Skeletal muscle tissue (tissue), 4 donors: ENCODE measurements around the gene ARHGDIG. TPM values are rescaled to one million over a fixed set of nuclear protein-coding genes. Genes with fewer than 3 reads are reported as not detected.
"Not testable (repeated sequence)": the region's sequence is repeated elsewhere in the genome, so short reads cannot be mapped to it uniquely, and the experiment has no call there.

ENCODE experiments used
- H3K27ac ChIP-seq: one replicate; pipeline ENCODE4 v1.7.0; 2013; ENCODE audit warnings: mild to moderate bottlenecking, low read depth, low read length, inconsistent platforms
- H3K27me3 ChIP-seq, 3 donors: one replicate each; pipeline ENCODE4 v1.7.0; 2013; ENCODE audit warnings: low read length in 3 of 3; ENCODE audit not compliant: control insufficient read depth in 3 of 3, insufficient read depth in 3 of 3
- H3K36me3 ChIP-seq, 3 donors: one replicate each; pipeline ENCODE4 v1.7.0; 2013; ENCODE audit warnings: low read length in 3 of 3; ENCODE audit not compliant: control insufficient read depth in 3 of 3, insufficient read depth in 3 of 3
- H3K4me1 ChIP-seq, 3 donors: one replicate each; pipeline ENCODE4 v1.7.0; 2013; ENCODE audit warnings: low read length in 3 of 3, mild to moderate bottlenecking in 3 of 3; ENCODE audit not compliant: control insufficient read depth in 3 of 3, insufficient read depth in 3 of 3
- H3K4me3 ChIP-seq, 3 donors: one replicate each; pipeline ENCODE4 v1.7.0; 2013; ENCODE audit warnings: low read length in 3 of 3
- H3K9ac ChIP-seq, 3 donors: one replicate each; pipeline ENCODE4 v1.7.0; 2013; ENCODE audit warnings: low read length in 3 of 3, mild to moderate bottlenecking in 3 of 3, moderate library complexity in 2 of 3, low read depth in 1 of 3
- H3K9me3 ChIP-seq, 3 donors: one replicate each; pipeline ENCODE4 v1.7.0; 2013; ENCODE audit warnings: low read length in 3 of 3; ENCODE audit not compliant: control insufficient read depth in 3 of 3
- total RNA-seq: library from RNA; depleted of rRNA; stranded (reverse); fragments of >200 nt; gene quantifications from one replicate; pipeline ENCODE4 v1.2.3, GENCODE V29; 2014
- donor health status: Osteomylitis.

The ARHGDIG gene
- total RNA-seq, 1 donor from 2014 or later = 1.0 TPM

- Histone ChIP-seq H3K9ac (no peak overlapping the region), H3K27me3 (no peaks in the 10 kb centered on the region), H3K4me3 (no peak overlapping the region), H3K36me3 (peaks cover 0 to 3% (median 0%) of the 10 kb centered on the region in 3 donors), H3K27ac (no peak overlapping the region), H3K4me1 (peaks cover 11 to 20% (median 15%) of the 10 kb centered on the region in 3 donors), H3K9me3 (no peaks in the 10 kb centered on the region)
Measured at GRCh38 chr16:324201-324450, 43.7 kb downstream of the ARHGDIG start.

- H3K9ac ChIP-seq = no peak overlapping the region
- H3K4me3 ChIP-seq = no peak overlapping the region
- H3K27ac ChIP-seq = no peak overlapping the region
- H3K4me1 ChIP-seq = peaks cover 11 to 20% (median 15%) of the 10 kb centered on the region in 3 donors
- H3K27me3 ChIP-seq = no peaks in the 10 kb centered on the region
- no peaks in the 10 kb centered on the region for H3K36me3 ChIP-seq
- H3K9me3 ChIP-seq = no peaks in the 10 kb centered on the region
Measured at GRCh38 chr16:324451-325334, 44.3 kb downstream of the ARHGDIG start.

GRCh38 chr16:325375-326145, 45.2 kb downstream of the ARHGDIG start:
- Histone ChIP-seq H3K27ac (no peak overlapping the region), H3K4me3 (no peak overlapping the region), H3K36me3 (peaks cover 0 to 3% (median 0%) of the 10 kb centered on the region in 3 donors), H3K4me1 (peaks cover 11 to 20% (median 15%) of the 10 kb centered on the region in 3 donors), H3K27me3 (no peaks in the 10 kb centered on the region), H3K9me3 (no peaks in the 10 kb centered on the region), H3K9ac (no peak overlapping the region)

GRCh38 chr16:330741-331140, 50.4 kb downstream of the ARHGDIG start:
- Histone ChIP-seq H3K36me3 (peaks cover 0 to 3% (median 0%) of the 10 kb centered on the region in 3 donors), H3K4me1 (peaks cover 11 to 18% (median 17%) of the 10 kb centered on the region in 3 donors)

GRCh38 chr16:331181-331814, 50.9 kb downstream of the ARHGDIG start:
- not testable (repeated sequence) for H3K27ac ChIP-seq, H3K9me3 ChIP-seq, H3K36me3 ChIP-seq, H3K4me3 ChIP-seq, H3K27me3 ChIP-seq
- Histone ChIP-seq H3K4me1 (peaks cover 11 to 21% (median 18%) of the 10 kb centered on the region in 3 donors), H3K9ac (peak overlapping the region in 1 of 3 donors; percentile 19)

More at GRCh38 chr16:330741-331140, 50.4 kb downstream of the ARHGDIG start:
- Histone ChIP-seq H3K27ac (no peak overlapping the region), H3K9ac (peak overlapping the region in 1 of 3 donors; percentile 19), H3K27me3 (no peaks in the 10 kb centered on the region), H3K4me3 (no peak overlapping the region), H3K9me3 (no peaks in the 10 kb centered on the region)

Other genes starting within 250 kb of the ARHGDIG start
- gene POLR3K, start 227.0 kb upstream of the ARHGDIG start, total RNA-seq = 4.2 TPM
- 16.2 TPM for gene SNRNP25, start 226.8 kb upstream of the ARHGDIG start, total RNA-seq
- 19.8 TPM for gene RHBDF1, start 208.0 kb upstream of the ARHGDIG start, total RNA-seq
- gene MPG, start 202.4 kb upstream of the ARHGDIG start, total RNA-seq = 72.0 TPM
- 12.5 TPM for gene NPRL3, start 141.9 kb upstream of the ARHGDIG start, total RNA-seq
- 1.0 TPM for gene HBZ, start 127.9 kb upstream of the ARHGDIG start, total RNA-seq
- gene HBM, start 114.6 kb upstream of the ARHGDIG start, total RNA-seq = 151 TPM
- gene HBA2, start 107.7 kb upstream of the ARHGDIG start, total RNA-seq = 5,761 TPM
- 2,922 TPM for gene HBA1, start 103.9 kb upstream of the ARHGDIG start, total RNA-seq
- 14.1 TPM for gene HBQ1, start 100.1 kb upstream of the ARHGDIG start, total RNA-seq
- 38.1 TPM for gene LUC7L, start 51.1 kb upstream of the ARHGDIG start, total RNA-seq
- 23.5 TPM for gene FAM234A, start 45.8 kb upstream of the ARHGDIG start, total RNA-seq
- gene RGS11, start 4.6 kb upstream of the ARHGDIG start, total RNA-seq = 0.52 TPM
- gene PDIA2, start 2.6 kb downstream of the ARHGDIG start, total RNA-seq = under 0.01 TPM
- gene AXIN1, start 72.1 kb downstream of the ARHGDIG start, total RNA-seq = 8.9 TPM
- gene MRPL28, start 89.9 kb downstream of the ARHGDIG start, total RNA-seq = 43.3 TPM
- 11.0 TPM for gene PGAP6, start 101.4 kb downstream of the ARHGDIG start, total RNA-seq
- gene NME4, start 116.6 kb downstream of the ARHGDIG start, total RNA-seq = 21.4 TPM
- 2.6 TPM for gene DECR2, start 121.3 kb downstream of the ARHGDIG start, total RNA-seq
- 5.2 TPM for gene RAB11FIP3, start 145.1 kb downstream of the ARHGDIG start, total RNA-seq
- 9.9 TPM for gene CAPN15, start 247.1 kb downstream of the ARHGDIG start, total RNA-seq